GM21381 (cell line): ENCODE data around the gene LRRC10.

ENCODE experiments used
- ATAC-seq: cut with Tn5 transposase; IDR thresholded peaks from one replicate; pipeline ENCODE4 v1.9.1; 2021; ENCODE audit warnings: mild to moderate bottlenecking, moderate library complexity; ENCODE audit not compliant: unreplicated experiment

Gene LRRC10, protein sequence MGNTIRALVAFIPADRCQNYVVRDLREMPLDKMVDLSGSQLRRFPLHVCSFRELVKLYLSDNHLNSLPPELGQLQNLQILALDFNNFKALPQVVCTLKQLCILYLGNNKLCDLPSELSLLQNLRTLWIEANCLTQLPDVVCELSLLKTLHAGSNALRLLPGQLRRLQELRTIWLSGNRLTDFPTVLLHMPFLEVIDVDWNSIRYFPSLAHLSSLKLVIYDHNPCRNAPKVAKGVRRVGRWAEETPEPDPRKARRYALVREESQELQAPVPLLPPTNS

DNA sequence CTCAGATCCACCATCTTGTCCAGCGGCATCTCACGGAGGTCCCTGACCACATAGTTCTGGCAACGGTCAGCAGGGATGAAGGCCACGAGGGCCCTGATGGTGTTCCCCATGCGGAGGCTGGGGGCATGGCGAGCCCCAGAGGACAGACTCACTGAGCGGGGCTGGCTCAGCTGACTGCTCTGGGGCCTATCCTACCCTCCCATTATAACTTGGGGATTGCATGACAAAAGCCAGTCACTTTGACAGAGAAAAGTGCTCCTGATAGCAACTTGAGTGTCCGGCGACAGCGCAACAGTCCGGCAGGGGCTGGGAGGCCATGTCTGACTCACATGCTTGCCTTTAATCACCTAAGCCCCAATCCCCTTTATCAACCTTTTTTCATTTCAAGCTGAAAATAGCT is at the start of gene LRRC10:
TSS of gene LRRC10 (minus strand) at position 179 of the 400 bp plus-strand sequence. CDS start at position 110, 69 bp downstream.
- ATAC-seq = no peak

DNA sequence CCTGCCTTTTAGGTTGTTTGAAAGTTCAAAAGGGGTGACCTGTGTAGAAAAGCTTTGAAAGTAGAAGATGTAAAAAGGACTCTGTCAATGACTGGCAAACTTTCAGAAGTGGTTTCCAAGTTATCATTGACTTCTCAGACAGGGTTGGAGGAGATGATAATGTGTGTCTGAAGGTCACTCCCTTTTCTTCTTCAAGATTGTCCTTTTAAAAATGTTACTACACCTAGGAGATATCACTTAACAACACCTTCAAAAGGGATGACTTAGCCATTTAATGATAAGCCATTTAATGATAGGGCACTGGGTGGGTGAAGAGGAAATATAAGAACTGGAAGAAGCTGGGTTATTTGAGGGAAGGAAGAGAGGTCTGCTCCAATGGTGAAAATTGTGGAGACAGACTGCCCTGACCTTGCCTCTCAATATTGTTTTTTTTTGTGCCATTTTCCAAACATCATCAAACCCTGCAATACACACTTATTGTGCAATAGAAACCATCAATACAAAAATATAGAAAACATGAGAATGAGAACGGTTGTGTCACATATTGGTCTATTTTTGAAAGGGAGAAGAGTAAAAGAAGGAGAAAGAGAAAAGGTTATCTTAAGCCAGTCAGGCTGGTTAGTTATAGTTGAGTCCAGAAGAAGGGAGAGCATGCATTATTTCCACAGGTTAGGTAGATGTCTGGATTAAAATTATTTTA is 49.6 kb upstream of the LRRC10 start:
- no peak for ATAC-seq

DNA sequence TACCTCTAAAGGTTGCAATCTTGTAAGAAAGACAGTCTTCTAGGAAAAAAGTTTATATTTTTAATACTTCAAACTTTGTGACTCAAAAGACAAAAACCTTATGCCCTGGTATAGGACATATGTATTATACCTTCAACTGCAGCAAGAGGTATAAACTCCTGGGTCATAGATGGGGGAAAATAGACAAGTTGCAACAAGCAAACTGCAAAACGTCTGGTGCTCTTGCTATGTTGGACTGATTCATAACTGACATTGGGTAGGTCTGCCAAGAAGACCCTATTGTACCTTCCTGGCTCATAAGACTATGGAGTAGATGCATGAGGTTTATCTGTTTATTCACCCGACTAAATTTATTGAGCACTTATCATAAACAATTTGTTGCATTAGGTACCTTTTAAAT is 47.5 kb upstream of the LRRC10 start:
- ATAC-seq = no peak

DNA sequence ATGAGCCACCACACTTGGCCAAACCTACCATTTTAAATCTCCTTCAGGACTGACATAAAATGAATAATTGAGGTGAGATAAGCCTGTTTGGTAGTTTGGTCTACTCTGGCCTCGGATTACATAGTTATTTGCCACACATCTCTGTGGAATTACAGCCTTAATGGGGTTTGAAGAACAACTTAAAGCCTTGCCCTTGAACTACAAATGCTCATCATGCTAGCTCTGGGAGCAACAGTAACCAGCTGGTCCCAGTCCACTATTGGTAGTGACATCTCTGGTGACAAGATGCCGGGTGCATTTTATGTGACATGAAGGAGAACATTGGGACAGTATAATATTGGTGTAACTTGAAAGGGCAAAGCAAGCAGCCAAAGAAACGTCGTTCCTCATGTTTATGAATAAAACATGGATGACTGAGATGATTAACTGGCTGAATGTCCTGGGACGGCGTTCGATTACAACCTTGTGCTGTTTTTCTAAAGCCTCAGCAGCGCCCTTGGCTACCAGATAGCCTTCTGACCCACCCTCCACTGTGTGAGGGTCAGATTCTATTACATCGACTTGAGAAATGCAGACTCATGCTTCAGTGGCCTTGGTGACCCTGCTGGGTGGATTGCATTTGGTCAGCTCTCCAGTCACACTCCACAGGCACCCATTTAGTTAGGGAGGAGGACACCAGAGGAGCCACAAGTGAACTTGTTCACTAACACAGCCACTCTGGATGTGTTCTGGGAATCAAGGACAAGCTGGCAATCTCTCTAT is 46.9 kb upstream of the LRRC10 start:
- ATAC-seq = no peak

DNA sequence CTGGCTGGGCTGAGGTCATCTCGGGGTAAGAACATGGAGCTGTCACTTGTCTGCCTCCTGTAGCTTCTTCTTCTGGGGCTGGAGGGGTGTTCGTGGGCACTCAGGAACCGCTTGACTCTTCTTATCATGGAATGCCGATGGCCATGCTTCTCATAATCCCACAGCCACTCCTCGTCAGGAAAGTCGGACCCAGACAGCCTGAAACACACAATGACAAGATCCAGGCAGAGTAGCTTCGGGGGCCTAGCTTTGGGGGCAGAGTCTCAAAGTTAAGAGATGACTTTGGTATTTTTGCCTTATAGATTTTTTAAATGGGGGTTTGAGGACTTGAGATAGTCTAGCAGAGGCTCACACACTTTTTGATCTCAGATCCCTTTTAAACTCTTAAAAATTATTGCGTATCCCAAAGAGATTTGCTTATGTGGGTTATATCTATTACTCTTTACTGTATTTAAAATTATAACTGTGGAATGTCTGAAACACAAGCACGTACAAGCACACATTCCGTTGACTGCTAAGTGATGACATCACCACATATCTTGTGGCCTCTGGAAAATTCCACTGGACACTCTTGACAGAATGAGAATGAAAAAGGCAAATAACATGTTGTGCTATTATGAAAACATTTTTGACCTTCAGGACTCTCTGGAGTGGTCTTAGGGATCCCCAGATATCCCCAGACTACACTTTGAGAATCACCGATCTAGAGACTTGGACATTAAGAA is 45.1 kb upstream of the LRRC10 start:
- no peak for ATAC-seq

DNA sequence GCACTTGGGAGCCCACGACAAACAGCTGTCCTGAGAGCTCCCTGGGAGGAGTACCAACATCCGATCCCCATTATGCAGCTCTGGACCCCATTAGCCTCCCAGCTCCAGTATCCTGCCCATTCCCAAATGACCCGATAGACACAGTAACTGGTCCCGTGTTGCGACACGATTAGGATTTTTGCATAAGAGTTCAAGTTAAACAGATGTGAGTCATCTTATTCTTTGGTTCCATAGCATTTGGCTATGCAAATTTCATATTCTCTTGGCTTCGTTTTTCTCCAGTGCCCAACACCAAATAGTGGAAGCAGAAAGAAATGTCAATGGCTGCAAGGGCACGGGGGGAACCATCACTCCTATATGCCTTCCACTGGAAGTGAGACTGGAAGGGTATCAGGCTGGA is 43.0 kb upstream of the LRRC10 start:
- no peak for ATAC-seq

DNA sequence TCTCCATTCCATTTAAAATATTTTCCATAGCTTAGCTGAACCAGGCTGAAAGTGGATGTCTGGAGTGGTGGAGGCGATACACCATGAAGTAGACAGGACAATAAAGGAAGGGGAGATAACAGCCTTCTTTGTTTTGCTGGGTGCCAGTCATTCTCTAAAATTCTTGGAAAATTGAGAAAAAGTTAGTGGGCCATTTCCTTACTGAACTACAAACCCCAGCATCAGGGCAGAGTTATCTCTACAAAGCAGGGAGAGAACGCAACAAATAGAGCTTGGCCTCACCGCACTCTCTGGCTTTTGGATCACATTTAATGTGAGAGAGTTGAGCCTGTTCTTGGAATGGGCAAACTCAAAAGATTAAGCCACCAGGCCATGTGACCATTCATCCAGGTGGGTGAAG is 41.2 kb upstream of the LRRC10 start:
- no peak for ATAC-seq

DNA sequence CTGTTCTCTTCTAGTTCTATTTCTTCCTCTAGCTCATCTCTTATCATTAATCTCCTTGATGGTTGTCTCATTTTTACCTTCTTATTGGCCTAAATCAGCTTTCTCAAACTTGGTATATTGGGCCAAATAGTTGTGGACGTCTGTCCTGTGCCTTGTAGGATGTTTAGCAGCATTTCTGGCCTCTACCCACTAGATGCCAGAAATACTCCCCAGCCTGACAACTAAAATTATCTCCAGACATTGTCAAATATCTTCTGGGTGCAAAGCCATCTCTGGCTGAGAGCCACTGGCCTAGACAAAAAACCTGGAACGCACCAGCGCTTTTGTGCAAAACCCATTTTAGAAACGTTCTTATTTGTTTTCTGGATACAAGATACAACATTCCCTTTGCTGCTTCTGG is 38.8 kb upstream of the LRRC10 start:
- no peak for ATAC-seq

GRCh38 chr12:69648476-69648875 is 37.8 kb upstream of the LRRC10 start:
- no peak for ATAC-seq

DNA sequence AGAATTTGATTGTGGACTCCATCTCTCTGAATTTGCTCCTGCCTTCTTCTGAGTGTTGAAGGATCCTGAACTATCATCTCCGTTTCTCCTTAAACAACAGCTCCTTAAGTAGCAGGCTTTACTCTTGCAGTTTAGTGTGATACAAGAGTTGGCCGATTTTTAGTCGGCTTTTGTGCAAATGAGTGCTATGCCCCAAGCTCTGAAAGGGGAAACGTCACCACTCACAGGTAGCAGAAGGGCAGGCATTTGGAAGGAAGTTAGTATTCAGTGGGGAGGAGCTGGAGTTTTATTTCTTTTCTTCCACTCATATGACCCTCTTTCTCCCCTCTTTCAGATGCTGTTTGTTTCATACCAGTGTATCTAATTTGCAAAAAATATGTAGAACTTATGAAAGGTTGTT is 36.5 kb upstream of the LRRC10 start:
- no peak for ATAC-seq

- ATAC-seq = no peak
Measured at GRCh38 chr12:69645031-69645430, 34.3 kb upstream of the LRRC10 start.

DNA sequence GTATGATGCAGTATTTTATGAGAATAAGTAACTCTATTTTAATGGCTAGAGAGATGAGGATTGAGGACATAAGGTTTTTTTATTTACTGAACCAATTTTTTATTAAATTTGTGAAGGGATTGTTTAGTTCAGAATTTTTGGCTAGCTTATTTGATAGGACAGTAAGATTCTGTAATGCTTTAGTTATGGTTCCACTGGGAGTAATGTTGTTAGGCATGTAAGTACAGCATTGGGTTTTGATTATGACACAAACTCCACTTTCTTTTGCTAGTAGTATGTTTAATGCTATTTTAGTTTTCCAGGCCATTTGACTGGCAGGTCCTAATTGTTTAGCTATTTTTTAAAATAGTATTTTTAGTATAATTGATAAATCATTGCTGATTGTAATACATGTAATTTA is 33.8 kb upstream of the LRRC10 start:
- ATAC-seq = no peak

DNA sequence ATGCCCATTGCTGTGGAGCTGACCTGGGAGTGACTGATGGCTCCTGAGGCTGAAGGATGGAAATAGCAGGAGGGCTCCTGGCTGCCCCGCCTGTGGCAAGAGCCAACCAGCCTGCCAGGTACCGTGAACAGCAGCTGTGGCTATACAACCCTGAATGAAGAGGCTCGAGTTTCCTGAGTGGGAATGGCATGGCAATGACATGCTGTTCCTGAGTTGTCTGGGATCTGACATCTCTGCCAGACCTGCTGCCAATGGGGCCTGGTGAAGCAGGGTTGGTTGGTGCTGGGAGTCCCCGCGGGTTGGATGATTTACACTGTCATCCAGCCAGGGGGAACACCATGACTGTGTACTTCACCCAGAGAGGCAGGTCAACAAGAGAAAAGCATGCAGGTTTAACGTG is 31.8 kb upstream of the LRRC10 start:
- no peak for ATAC-seq

GRCh38 chr12:69641546-69641945 is 30.8 kb upstream of the LRRC10 start:
- ATAC-seq = no peak

GRCh38 chr12:69639400-69640016 is 28.8 kb upstream of the LRRC10 start:
- ATAC-seq = peak; percentile 74

- ATAC-seq = no peak
Measured at GRCh38 chr12:69633061-69633460, 22.4 kb upstream of the LRRC10 start.

- ATAC-seq = no peak
Measured at GRCh38 chr12:69630191-69630590, 19.5 kb upstream of the LRRC10 start.

DNA sequence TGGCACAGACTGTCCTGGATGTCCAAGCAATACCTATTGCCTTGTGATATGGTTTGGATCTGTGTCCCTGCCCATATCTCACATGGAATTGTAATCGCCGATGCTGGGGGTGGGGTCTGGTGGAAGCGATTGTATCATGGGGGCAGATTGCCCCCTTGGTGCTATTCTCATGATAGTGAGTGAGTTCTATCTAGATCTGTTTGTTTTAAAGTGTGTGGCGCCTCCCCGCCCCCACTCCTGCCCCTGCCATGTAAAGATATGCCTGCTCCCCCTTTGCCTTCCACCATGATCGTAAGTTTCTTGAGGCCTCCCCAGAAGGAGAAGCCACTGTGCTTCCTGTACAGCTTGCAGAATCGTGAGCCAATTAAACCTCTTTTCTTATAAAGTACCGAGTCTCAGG is 16.8 kb upstream of the LRRC10 start:
- no peak for ATAC-seq

GRCh38 chr12:69623970-69624369 is 13.3 kb upstream of the LRRC10 start:
- no peak for ATAC-seq

DNA sequence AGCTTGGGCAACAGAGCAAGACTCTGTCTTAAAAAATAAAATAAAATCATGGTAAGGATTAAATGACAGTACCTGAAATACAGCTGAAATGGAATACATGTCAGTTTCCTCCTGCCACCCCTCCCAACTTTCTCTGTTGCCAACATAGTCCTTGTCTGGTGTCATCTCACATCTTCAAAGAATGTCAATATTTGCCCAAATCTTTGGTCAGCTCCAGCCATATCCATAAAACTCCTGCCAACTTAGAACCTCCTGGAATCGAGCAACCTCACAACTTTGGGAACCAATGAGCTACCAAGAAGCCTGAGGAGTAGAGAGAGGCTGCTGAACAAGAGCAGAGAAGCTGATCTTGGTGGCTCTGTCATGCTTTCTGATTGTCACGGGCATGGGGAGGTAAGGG is 10.8 kb upstream of the LRRC10 start:
- ATAC-seq = no peak

DNA sequence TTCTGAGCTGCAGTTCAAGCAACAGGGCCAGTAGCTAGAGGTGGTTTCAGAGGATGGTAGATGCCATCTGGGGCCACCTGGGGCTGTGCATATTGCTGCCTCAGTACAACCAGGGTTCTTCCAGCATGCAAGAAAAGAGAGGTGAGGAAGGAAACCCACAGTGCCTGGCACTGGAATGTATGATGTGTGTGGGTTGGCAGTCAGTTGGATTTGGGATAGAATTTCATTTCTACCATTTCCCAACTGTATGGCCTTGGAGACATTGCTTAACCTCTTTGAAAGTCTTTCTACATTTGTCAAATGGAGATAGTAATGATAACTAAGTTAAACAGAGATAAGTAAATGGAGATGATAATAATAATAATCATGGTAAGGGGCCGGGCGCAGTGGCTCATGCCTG is 10.2 kb upstream of the LRRC10 start:
- no peak for ATAC-seq
